Measurements from ENCODE around the gene ARHGAP26.

Gene ARHGAP26

DNA sequence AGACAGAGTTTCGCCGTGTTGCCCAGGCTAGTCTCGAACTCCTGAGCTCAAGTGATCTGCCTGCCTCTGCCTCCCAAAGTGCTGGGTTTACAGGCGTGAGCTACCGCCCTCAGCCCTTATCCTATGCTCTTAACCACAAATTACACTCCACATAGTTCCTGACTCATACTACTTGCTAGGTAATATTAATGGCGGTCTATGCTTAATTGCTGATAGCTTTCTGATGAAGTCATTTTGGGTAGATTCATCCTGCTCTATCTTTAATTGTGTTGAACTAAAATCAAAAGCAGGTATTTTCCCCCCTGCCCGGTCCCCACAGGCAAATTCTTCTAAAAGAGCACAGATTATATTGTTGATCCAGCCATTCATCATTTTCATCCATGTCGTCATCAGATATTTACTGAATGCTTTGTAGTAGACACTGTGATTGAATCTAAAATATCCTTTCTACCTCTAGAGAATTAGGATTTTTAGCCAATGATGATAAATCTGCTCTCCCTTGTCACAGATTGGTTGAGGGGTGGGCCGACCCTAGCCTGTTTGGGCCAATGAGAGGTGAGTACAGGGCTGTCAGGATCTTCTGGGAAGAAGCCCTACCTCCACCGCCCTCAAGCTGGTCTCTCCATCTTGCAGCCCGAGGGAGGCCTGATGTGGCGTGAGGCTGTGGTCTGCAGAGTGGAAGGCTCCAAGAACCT is 488.5 kb downstream of the ARHGAP26 start:
- no peak for DNase-seq (ENCODE audit: low read depth)
- TF ChIP-seq, protein P1, sequence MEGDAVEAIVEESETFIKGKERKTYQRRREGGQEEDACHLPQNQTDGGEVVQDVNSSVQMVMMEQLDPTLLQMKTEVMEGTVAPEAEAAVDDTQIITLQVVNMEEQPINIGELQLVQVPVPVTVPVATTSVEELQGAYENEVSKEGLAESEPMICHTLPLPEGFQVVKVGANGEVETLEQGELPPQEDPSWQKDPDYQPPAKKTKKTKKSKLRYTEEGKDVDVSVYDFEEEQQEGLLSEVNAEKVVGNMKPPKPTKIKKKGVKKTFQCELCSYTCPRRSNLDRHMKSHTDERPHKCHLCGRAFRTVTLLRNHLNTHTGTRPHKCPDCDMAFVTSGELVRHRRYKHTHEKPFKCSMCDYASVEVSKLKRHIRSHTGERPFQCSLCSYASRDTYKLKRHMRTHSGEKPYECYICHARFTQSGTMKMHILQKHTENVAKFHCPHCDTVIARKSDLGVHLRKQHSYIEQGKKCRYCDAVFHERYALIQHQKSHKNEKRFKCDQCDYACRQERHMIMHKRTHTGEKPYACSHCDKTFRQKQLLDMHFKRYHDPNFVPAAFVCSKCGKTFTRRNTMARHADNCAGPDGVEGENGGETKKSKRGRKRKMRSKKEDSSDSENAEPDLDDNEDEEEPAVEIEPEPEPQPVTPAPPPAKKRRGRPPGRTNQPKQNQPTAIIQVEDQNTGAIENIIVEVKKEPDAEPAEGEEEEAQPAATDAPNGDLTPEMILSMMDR (IDR thresholded peaks at IDR 0.05; ENCODE audit: low read depth, low read length, missing control alignments): no peak

DNA sequence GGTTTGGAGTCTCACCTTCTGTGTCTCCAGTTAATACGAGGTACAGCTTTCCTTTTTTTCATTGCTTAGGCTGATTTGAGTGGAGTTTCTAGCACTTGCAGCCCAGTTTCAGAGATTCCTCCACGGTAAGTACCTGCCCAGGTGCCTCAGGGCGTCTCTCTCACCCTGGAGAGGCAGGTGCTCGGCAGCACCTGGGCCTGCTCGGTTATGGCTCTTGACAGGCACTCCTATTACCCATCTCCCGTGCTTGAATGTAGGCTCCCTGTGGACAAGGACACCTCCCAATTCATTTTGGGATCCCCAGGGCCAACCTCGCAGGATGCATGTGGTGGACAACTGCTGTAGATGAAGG is 489.1 kb downstream of the ARHGAP26 start:
- no peak for DNase-seq (ENCODE audit: low read depth)

More for the DNA sequence above, 488.5 kb downstream of the ARHGAP26 start:
- no peak overlapping the region for H3K4me3 ChIP-seq (ENCODE audit: low read depth, low read length)

GRCh38 chr5:143261748-143262392 is 491.7 kb downstream of the ARHGAP26 start:
- no peak overlapping the region for H3K4me3 ChIP-seq (ENCODE audit: low read depth, low read length)
- no peak for DNase-seq (ENCODE audit: low read depth)
- TF ChIP-seq, protein P1 (IDR thresholded peaks at IDR 0.05; ENCODE audit: low read depth, low read length, missing control alignments): no peak

More for the DNA sequence above, 489.1 kb downstream of the ARHGAP26 start:
- H3K4me3 ChIP-seq (ENCODE audit: low read depth, low read length): no peak overlapping the region
- TF ChIP-seq, protein P1 (IDR thresholded peaks at IDR 0.05; ENCODE audit: low read depth, low read length, missing control alignments): no peak

DNA sequence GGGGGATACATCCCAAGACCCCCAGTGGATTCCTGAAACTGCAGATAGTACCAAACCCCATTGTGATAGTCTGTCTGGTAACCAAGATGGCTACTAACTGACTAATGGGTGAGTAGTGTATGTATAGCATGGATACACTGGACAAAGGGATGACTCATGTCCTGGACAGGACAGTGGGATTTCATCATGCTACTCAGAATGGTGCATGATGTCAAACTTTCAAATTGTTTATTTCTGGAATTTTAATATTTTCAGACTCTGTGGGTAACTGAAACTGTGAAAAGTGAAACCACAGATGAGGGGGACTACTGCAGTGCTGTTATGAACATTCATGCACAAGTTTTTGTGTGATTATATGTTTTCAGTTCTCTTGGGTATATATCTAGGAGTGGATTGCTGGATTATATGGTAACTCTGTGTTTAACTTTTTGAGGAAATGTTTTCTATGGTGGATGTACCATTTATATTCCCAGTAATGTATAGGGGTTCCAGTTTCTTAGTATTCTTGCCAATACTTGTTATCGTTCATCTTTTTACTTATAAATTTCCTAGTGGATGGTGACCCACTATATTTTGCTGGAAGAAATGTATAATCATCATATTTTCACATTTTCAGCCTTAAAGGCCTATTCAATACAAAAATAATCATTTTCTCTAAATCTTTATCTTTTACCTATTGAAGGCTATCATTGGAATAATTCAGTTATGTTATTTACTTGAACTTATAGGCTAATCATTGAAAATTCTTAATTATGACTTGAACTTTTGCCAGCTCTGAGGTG is 492.4 kb downstream of the ARHGAP26 start:
- no peak overlapping the region for H3K4me3 ChIP-seq (ENCODE audit: low read depth, low read length)
- peak; percentile 33 for DNase-seq (ENCODE audit: low read depth)
- TF ChIP-seq, protein P1 (IDR thresholded peaks at IDR 0.05; ENCODE audit: low read depth, low read length, missing control alignments): no peak

- no peak for DNase-seq (ENCODE audit: low read depth)
- no peak overlapping the region for H3K4me3 ChIP-seq (ENCODE audit: low read depth, low read length)
- TF ChIP-seq, protein P1 (IDR thresholded peaks at IDR 0.05; ENCODE audit: low read depth, low read length, missing control alignments): no peak
These were observed 493.2 kb downstream of the ARHGAP26 start for GRCh38 chr5:143263272-143263810.

- DNase-seq (ENCODE audit: low read depth): no peak
- TF ChIP-seq, protein P1 (IDR thresholded peaks at IDR 0.05; ENCODE audit: low read depth, low read length, missing control alignments): no peak
- no peak overlapping the region for H3K4me3 ChIP-seq (ENCODE audit: low read depth, low read length)
These were observed 495.8 kb downstream of the ARHGAP26 start for GRCh38 chr5:143265995-143266394.
